Liver (tissue), 9 donors: Measurements from ENCODE around the gene RUNDC3A. TPM values are rescaled to one million over a fixed set of nuclear protein-coding genes. Genes with fewer than 3 reads are reported as not detected.

Experiments
- DNase-seq: peaks from one replicate; pipeline ENCODE4 v3.0.0-alpha.2; 2017; ENCODE audit warnings: low spot score
- H3K27ac ChIP-seq, 2 donors: one replicate each; pipeline ENCODE4 v1.7.0; 2013; ENCODE audit warnings: inconsistent platforms in 2 of 2, low read length in 2 of 2, control low read depth in 1 of 2, low read depth in 1 of 2, mild to moderate bottlenecking in 1 of 2
- H3K27me3 ChIP-seq, 4 donors: one replicate each; pipeline versions ENCODE4 v1.6.1 to v1.7.0; 2013; ENCODE audit warnings: low read length in 3 of 4, inconsistent platforms in 1 of 4, mild to moderate bottlenecking in 1 of 4, moderate library complexity in 1 of 4; ENCODE audit not compliant: control insufficient read depth in 4 of 4, insufficient read depth in 4 of 4
- H3K36me3 ChIP-seq, 4 donors: one replicate each; pipeline versions ENCODE4 v1.6.1 to v1.7.0; 2013; ENCODE audit warnings: low read length in 3 of 4, mild to moderate bottlenecking in 3 of 4, low read depth in 1 of 4, moderate library complexity in 1 of 4; ENCODE audit not compliant: control insufficient read depth in 4 of 4, insufficient read depth in 3 of 4
- H3K4me1 ChIP-seq, 4 donors: one replicate each; pipeline versions ENCODE4 v1.6.1 to v1.7.0; 2013; ENCODE audit warnings: low read length in 3 of 4, mild to moderate bottlenecking in 3 of 4, moderate library complexity in 1 of 4; ENCODE audit not compliant: control insufficient read depth in 4 of 4, insufficient read depth in 4 of 4
- H3K4me3 ChIP-seq, 3 donors: one replicate each; pipeline versions ENCODE4 v1.6.1 to v1.7.0; 2013; ENCODE audit warnings: low read length in 3 of 3, control low read depth in 1 of 3, low read depth in 1 of 3, mild to moderate bottlenecking in 1 of 3
- H3K9ac ChIP-seq, 2 donors: one replicate each; pipeline ENCODE4 v1.7.0; 2013; ENCODE audit warnings: low read length in 2 of 2, mild to moderate bottlenecking in 2 of 2, moderate library complexity in 2 of 2, control low read depth in 1 of 2, low read depth in 1 of 2
- H3K9me3 ChIP-seq, 4 donors: one replicate each; pipeline versions ENCODE4 v1.6.1 to v1.7.0; 2013; ENCODE audit warnings: low read length in 3 of 4; ENCODE audit not compliant: control insufficient read depth in 4 of 4
- FOXA1 ChIP-seq: IDR thresholded peaks from 2 replicates; pipeline ENCODE4 v1.6.1; 2016; ENCODE audit warnings: antibody characterized with exemption
- GABPA ChIP-seq, 2 donors: IDR thresholded peaks in 1 of 2; conservative IDR thresholded peaks in 1 of 2; 2 replicates each; pipeline ENCODE4 v1.6.1; 2016; ENCODE audit warnings: antibody characterized with exemption in 2 of 2, mild to moderate bottlenecking in 1 of 2, moderate library complexity in 1 of 2
- HNF4A ChIP-seq, 2 donors: conservative IDR thresholded peaks; 2 replicates each; pipeline ENCODE4 v1.6.1; 2016; ENCODE audit warnings: antibody characterized with exemption in 2 of 2, mild to moderate bottlenecking in 2 of 2
- RAD21 ChIP-seq, 2 donors: IDR thresholded peaks; 2 replicates each; pipeline ENCODE4 v1.6.1; 2016; ENCODE audit warnings: antibody characterized with exemption in 2 of 2, mild to moderate bottlenecking in 2 of 2
- RXRA ChIP-seq, 2 donors: IDR thresholded peaks; 2 replicates each; pipeline ENCODE4 v1.6.1; 2017 to 2018; ENCODE audit warnings: antibody characterized with exemption in 2 of 2, mild to moderate bottlenecking in 1 of 2
- SP1 ChIP-seq: IDR thresholded peaks from 2 replicates; pipeline ENCODE4 v1.6.1; 2018; ENCODE audit warnings: antibody characterized with exemption, mild to moderate bottlenecking
- YY1 ChIP-seq: IDR thresholded peaks from 2 replicates; pipeline ENCODE4 v1.6.1; 2016; ENCODE audit warnings: antibody characterized with exemption, mild to moderate bottlenecking
- WGBS: extraction: QIAGEN DNeasy Blood & Tissue Kit; methylation state at CpG from one replicate; pipeline ENCODE4 v1.1.7; 2013; 5-methylcytosine and 5-hydroxymethylcytosine counted together
- polyA plus RNA-seq, 2 donors: library from polyadenylated mRNA; stranded (reverse) in 1 of 2; unstranded in 1 of 2; fragments of 200-250 nt in 1 of 2; fragments of >200 nt in 1 of 2; fragmentation: Nextera tagmentation in 1 of 2; extraction: Ambion mirVana in 1 of 2; gene quantifications; one replicate each; pipeline versions ENCODE4 v1.2.1 to v1.2.3, GENCODE V29; 2013 to 2015
- total RNA-seq, 2 donors: library from RNA; depleted of rRNA; stranded (reverse); fragments of >200 nt; gene quantifications; one replicate each; pipeline ENCODE4 v1.2.3, GENCODE V29; 2014
- TF ChIP-seq, protein P1 (sequence below): IDR thresholded peaks from 2 replicates; pipeline ENCODE4 v1.6.1; 2016; ENCODE audit warnings: antibody characterized with exemption
- TF ChIP-seq, protein P2 (sequence below): fragments of 150-350 bp; IDR thresholded peaks from 2 replicates; pipeline ENCODE4 v1.5.1; 2017; ENCODE audit warnings: improper control_type of control experiment, low read depth, low read length; ENCODE audit not compliant: missing input control
- donor health status: healthy.
- donor health status: healthy.
- donor health status: healthy.
- donor health status: healthy.
- donor health status: healthy.

The RUNDC3A gene
- total and polyA plus RNA-seq, 4 donors, result 0.05 to 17.0 (median 0.06) TPM; not detected in 1

DNA sequence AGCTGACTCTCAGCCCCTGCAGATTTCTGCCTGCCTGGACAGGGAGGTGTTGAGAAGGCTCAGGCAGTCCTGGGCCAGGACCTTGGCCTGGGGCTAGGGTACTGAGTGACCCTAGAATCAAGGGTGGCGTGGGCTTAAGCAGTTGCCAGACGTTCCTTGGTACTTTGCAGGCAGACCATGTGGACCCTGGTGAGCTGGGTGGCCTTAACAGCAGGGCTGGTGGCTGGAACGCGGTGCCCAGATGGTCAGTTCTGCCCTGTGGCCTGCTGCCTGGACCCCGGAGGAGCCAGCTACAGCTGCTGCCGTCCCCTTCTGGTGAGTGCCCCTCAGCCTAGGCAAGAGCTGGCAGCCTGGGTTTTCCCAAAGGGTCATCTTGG lies 40.6 kb downstream of the RUNDC3A start (continued):
- TF ChIP-seq, protein P1, sequence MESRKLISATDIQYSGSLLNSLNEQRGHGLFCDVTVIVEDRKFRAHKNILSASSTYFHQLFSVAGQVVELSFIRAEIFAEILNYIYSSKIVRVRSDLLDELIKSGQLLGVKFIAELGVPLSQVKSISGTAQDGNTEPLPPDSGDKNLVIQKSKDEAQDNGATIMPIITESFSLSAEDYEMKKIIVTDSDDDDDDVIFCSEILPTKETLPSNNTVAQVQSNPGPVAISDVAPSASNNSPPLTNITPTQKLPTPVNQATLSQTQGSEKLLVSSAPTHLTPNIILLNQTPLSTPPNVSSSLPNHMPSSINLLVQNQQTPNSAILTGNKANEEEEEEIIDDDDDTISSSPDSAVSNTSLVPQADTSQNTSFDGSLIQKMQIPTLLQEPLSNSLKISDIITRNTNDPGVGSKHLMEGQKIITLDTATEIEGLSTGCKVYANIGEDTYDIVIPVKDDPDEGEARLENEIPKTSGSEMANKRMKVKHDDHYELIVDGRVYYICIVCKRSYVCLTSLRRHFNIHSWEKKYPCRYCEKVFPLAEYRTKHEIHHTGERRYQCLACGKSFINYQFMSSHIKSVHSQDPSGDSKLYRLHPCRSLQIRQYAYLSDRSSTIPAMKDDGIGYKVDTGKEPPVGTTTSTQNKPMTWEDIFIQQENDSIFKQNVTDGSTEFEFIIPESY, result no peak
- no peak for TF ChIP-seq YY1

DNA sequence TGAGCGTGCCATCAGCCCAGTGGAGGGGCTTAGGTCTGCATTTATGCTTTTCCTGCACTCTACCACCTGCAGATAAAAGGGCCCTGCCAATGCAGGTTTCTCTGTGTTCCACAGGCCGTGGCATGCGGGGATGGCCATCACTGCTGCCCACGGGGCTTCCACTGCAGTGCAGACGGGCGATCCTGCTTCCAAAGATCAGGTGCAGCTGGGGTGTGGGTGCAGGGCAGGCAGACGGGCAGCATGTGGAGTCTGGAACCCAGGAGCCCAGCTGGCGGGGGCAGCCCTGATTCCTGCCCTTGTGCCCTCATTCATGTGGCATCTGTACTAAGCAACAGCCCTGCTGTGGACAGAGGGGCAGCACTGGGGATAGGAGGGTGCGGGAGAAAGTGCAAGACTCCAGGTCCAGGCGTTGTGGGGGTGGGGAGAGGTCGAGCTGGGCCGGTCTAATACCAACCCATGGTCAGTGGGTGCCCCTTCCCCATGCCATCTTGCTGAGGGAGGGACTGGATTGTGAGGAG lies 41.2 kb downstream of the RUNDC3A start:
- H3K9ac ChIP-seq, result no peak overlapping the region
- TF ChIP-seq HNF4A (conservative IDR thresholded peaks at IDR 0.05) (no peak), SP1 (no peak), GABPA (IDR thresholded peaks at IDR 0.05 in 1 of 2, conservative IDR thresholded peaks at IDR 0.05 in 1 of 2) (no peak), RXRA (IDR thresholded peaks at IDR 0.05) (no peak), FOXA1 (no peak)
- TF ChIP-seq, protein P1, result no peak
- H3K27ac ChIP-seq, result no peak overlapping the region
- H3K27me3 ChIP-seq, result no peaks in the 10 kb centered on the region
- no peak for DNase-seq
- peaks cover 0 to 21% (median 11%) of the 10 kb centered on the region in 4 donors for H3K4me1 ChIP-seq
- H3K4me3 ChIP-seq, result no peak overlapping the region
- peaks cover 4 to 32% (median 15%) of the 10 kb centered on the region in 4 donors for H3K36me3 ChIP-seq
- H3K9me3 ChIP-seq, result no peaks in the 10 kb centered on the region
- 92% methylated on average over 12 of the region's 12 CpGs for WGBS

DNA sequence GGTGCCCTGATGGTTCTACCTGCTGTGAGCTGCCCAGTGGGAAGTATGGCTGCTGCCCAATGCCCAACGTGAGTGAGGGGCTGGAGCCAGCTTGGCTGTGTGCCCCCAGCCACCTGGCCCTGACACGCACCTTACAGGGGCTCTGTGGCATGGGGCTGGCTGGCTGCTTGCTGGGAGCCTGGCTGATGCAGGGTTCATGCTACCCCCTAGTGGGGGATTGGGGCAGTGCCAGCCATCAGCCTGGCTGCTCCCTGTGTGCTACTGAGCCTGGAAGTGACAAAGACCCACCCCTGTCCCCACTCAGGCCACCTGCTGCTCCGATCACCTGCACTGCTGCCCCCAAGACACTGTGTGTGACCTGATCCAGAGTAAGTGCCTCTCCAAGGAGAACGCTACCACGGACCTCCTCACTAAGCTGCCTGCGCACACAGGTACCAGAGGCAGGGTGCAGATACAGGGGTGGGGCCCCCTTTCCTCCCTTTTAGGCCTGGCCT lies 42.4 kb downstream of the RUNDC3A start:
- H3K4me3 ChIP-seq, result no peak overlapping the region
- H3K27me3 ChIP-seq, result no peaks in the 10 kb centered on the region
- H3K4me1 ChIP-seq, result peaks cover 0 to 12% (median 5%) of the 10 kb centered on the region in 4 donors
- H3K9ac ChIP-seq, result no peak overlapping the region
- H3K9me3 ChIP-seq, result no peaks in the 10 kb centered on the region
- TF ChIP-seq RXRA (IDR thresholded peaks at IDR 0.05), result no peak
- peak; percentile 76 to 84 for TF ChIP-seq RAD21 (IDR thresholded peaks at IDR 0.05)
- TF ChIP-seq, protein P2, sequence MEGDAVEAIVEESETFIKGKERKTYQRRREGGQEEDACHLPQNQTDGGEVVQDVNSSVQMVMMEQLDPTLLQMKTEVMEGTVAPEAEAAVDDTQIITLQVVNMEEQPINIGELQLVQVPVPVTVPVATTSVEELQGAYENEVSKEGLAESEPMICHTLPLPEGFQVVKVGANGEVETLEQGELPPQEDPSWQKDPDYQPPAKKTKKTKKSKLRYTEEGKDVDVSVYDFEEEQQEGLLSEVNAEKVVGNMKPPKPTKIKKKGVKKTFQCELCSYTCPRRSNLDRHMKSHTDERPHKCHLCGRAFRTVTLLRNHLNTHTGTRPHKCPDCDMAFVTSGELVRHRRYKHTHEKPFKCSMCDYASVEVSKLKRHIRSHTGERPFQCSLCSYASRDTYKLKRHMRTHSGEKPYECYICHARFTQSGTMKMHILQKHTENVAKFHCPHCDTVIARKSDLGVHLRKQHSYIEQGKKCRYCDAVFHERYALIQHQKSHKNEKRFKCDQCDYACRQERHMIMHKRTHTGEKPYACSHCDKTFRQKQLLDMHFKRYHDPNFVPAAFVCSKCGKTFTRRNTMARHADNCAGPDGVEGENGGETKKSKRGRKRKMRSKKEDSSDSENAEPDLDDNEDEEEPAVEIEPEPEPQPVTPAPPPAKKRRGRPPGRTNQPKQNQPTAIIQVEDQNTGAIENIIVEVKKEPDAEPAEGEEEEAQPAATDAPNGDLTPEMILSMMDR, result peak; percentile 81
- peak; percentile 85 for DNase-seq
- no peak overlapping the region for H3K27ac ChIP-seq
- 71% methylated on average over 6 of the region's 6 CpGs for WGBS
- peaks cover 4 to 32% (median 15%) of the 10 kb centered on the region in 4 donors for H3K36me3 ChIP-seq
